H9 (cell line): ENCODE measurements around the gene PID1. TPM values are rescaled to one million over a fixed set of nuclear protein-coding genes. Genes with fewer than 3 reads are reported as not detected.

Experiments used
- DNase-seq: peaks from one replicate; pipeline ENCODE4 v3.0.0-alpha.2; 2017
- H2AFZ ChIP-seq: one replicate; pipeline ENCODE4 v1.6.1; 2013; ENCODE audit warnings: mild to moderate bottlenecking, low read length, control low read depth, moderate library complexity
- H2AK5ac ChIP-seq: 2 replicates; pipeline ENCODE4 v1.6.1; 2013; ENCODE audit warnings: low read length, control low read depth, mixed read lengths; ENCODE audit not compliant: insufficient read length
- H2BK120ac ChIP-seq: one replicate; pipeline ENCODE4 v1.6.1; 2013; ENCODE audit warnings: low read depth, mild to moderate bottlenecking, low read length, control low read depth, inconsistent platforms; ENCODE audit not compliant: poor library complexity, severe bottlenecking
- H2BK12ac ChIP-seq: 2 replicates; pipeline ENCODE4 v1.6.1; 2013; ENCODE audit warnings: low read length, control low read depth, mixed read lengths, low read depth; ENCODE audit not compliant: insufficient read length
- H2BK15ac ChIP-seq: 2 replicates; pipeline ENCODE4 v1.6.1; 2013; ENCODE audit warnings: low read depth, low read length, control low read depth
- H2BK20ac ChIP-seq: one replicate; pipeline ENCODE4 v1.6.1; 2013; ENCODE audit warnings: low read depth, mild to moderate bottlenecking, low read length, control low read depth, inconsistent platforms; ENCODE audit not compliant: poor library complexity, severe bottlenecking
- H2BK5ac ChIP-seq: 2 replicates; pipeline ENCODE4 v1.6.1; 2013; ENCODE audit warnings: low read length, control low read depth, mixed read lengths; ENCODE audit not compliant: insufficient read length
- H3K14ac ChIP-seq: 2 replicates; pipeline ENCODE4 v1.6.1; 2013; ENCODE audit warnings: low read length, control low read depth; ENCODE audit not compliant: insufficient read depth
- H3K18ac ChIP-seq: 2 replicates; pipeline ENCODE4 v1.6.1; 2013; ENCODE audit warnings: low read depth, mild to moderate bottlenecking, mixed read lengths, low read length, control low read depth; ENCODE audit not compliant: insufficient read length
- H3K23ac ChIP-seq: 2 replicates; pipeline ENCODE4 v1.6.1; 2013; ENCODE audit warnings: low read length, control low read depth, mixed read lengths, low read depth; ENCODE audit not compliant: insufficient read length
- H3K23me2 ChIP-seq: 2 replicates; pipeline ENCODE4 v1.6.1; 2013; ENCODE audit warnings: low read depth, mild to moderate bottlenecking, mixed read lengths, low read length, control low read depth; ENCODE audit not compliant: insufficient read length, poor library complexity, severe bottlenecking
- H3K27ac ChIP-seq: 2 replicates; pipeline ENCODE4 v1.5.1; 2013; ENCODE audit warnings: low read length, control low read depth, mixed read lengths, low read depth; ENCODE audit not compliant: insufficient read length
- H3K27me3 ChIP-seq: 2 replicates; pipeline ENCODE4 v1.6.1; 2013; ENCODE audit warnings: low read length, control low read depth, inconsistent platforms; ENCODE audit not compliant: insufficient read depth
- H3K4ac ChIP-seq: 2 replicates; pipeline ENCODE4 v1.6.1; 2013; ENCODE audit warnings: low read depth, mild to moderate bottlenecking, control low read depth, inconsistent platforms, low read length, moderate library complexity
- H3K4me1 ChIP-seq: 2 replicates; pipeline ENCODE4 v1.6.1; 2013; ENCODE audit warnings: low read length, control low read depth, inconsistent platforms; ENCODE audit not compliant: insufficient read depth
- H3K4me2 ChIP-seq: 2 replicates; pipeline ENCODE4 v1.6.1; 2013; ENCODE audit warnings: low read length, control low read depth, mixed read lengths; ENCODE audit not compliant: insufficient read length, insufficient read depth
- H3K56ac ChIP-seq: 2 replicates; pipeline ENCODE4 v1.6.1; 2013; ENCODE audit warnings: low read depth, mild to moderate bottlenecking, mixed read lengths, low read length, control low read depth; ENCODE audit not compliant: insufficient read length
- H3K79me1 ChIP-seq: 2 replicates; pipeline ENCODE4 v1.6.1; 2013; ENCODE audit warnings: low read depth, mild to moderate bottlenecking, moderate library complexity, low read length, control low read depth, inconsistent platforms; ENCODE audit not compliant: insufficient read depth, poor library complexity, severe bottlenecking
- H3K79me2 ChIP-seq: 2 replicates; pipeline ENCODE4 v1.6.1; 2013; ENCODE audit warnings: low read length, control low read depth, inconsistent platforms; ENCODE audit not compliant: insufficient read depth
- H3K9ac ChIP-seq: 2 replicates; pipeline ENCODE4 v1.6.1; 2013; ENCODE audit warnings: low read length, control low read depth, mixed read lengths; ENCODE audit not compliant: insufficient read length; ENCODE audit errors: extremely low read depth
- H3K9me3 ChIP-seq: one replicate; pipeline ENCODE4 v1.6.1; 2013; ENCODE audit warnings: low read depth, low read length, inconsistent platforms; ENCODE audit not compliant: control insufficient read depth
- H3T11ph ChIP-seq: one replicate; pipeline ENCODE4 v1.6.1; 2013; ENCODE audit warnings: mild to moderate bottlenecking, low read length, control low read depth, inconsistent platforms
- H4K20me1 ChIP-seq: one replicate; pipeline ENCODE4 v1.6.1; 2013; ENCODE audit not compliant: control insufficient read depth, insufficient read length, insufficient read depth
- H4K5ac ChIP-seq: 2 replicates; pipeline ENCODE4 v1.6.1; 2013; ENCODE audit warnings: low read depth, mild to moderate bottlenecking, mixed read lengths, low read length, control low read depth; ENCODE audit not compliant: insufficient read length
- H4K8ac ChIP-seq: replicated peaks from 2 replicates; pipeline ENCODE4 v1.6.1; 2013; ENCODE audit warnings: low read length, control low read depth, mixed read lengths, low read depth; ENCODE audit not compliant: insufficient read length
- H4K91ac ChIP-seq: 2 replicates; pipeline ENCODE4 v1.6.1; 2013; ENCODE audit warnings: low read depth, mild to moderate bottlenecking, moderate library complexity, mixed read lengths, low read length, control low read depth; ENCODE audit not compliant: insufficient read length
- H3K27ac Mint-ChIP-seq, 3 experiments: 2 replicates in 2 of 3; 3 replicates in 1 of 3; pipeline ENCODE4 v1.8.0; 2020 to 2021; ENCODE audit warnings: mixed read lengths in 3 of 3, mild to moderate bottlenecking in 1 of 3, moderate library complexity in 1 of 3
- H3K27me3 Mint-ChIP-seq: 2 replicates; pipeline ENCODE4 v1.8.0; 2021; ENCODE audit warnings: low read depth, mild to moderate bottlenecking, moderate library complexity, mixed read lengths
- H3K36me3 Mint-ChIP-seq, 3 experiments: 2 replicates in 2 of 3; 3 replicates in 1 of 3; pipeline ENCODE4 v1.8.0; 2020 to 2021; ENCODE audit warnings: low read depth in 3 of 3, mixed read lengths in 3 of 3; ENCODE audit not compliant: insufficient read depth in 1 of 3
- H3K4me1 Mint-ChIP-seq, 2 experiments: 2 replicates each; pipeline ENCODE4 v1.8.0; 2020; ENCODE audit warnings: mixed read lengths in 2 of 2
- H3K4me3 Mint-ChIP-seq, 2 experiments: 2 replicates in 1 of 2; 3 replicates in 1 of 2; pipeline ENCODE4 v1.8.0; 2020 to 2021; ENCODE audit warnings: mild to moderate bottlenecking in 2 of 2, mixed read lengths in 2 of 2, moderate library complexity in 1 of 2
- H3K9me3 Mint-ChIP-seq, 2 experiments: 2 replicates in 1 of 2; 3 replicates in 1 of 2; pipeline ENCODE4 v1.8.0; 2020; ENCODE audit warnings: mild to moderate bottlenecking in 2 of 2, mixed read lengths in 2 of 2, moderate library complexity in 1 of 2
- CTCF ChIP-seq: fragments of 200-600 bp; sonication (generic); conservative IDR thresholded peaks from 3 replicates; pipeline ENCODE4 v1.8.0; 2021; ENCODE audit warnings: antibody characterized with exemption, mild to moderate bottlenecking
- WGBS: extraction: QIAGEN DNeasy Blood & Tissue Kit; methylation state at CpG from one replicate; pipeline ENCODE4 v1.1.7; 2013; ENCODE audit warnings: missing lambda C conversion rate, low lambda C conversion rate, mixed read lengths; ENCODE audit not compliant: insufficient read length; ENCODE audit errors: extremely low coverage; 5-methylcytosine and 5-hydroxymethylcytosine counted together
- total RNA-seq: library from RNA; stranded (reverse); gene quantifications from 2 replicates; pipeline ENCODE4 v1.2.1, GENCODE V29; 2021

The PID1 gene
- total RNA-seq, 1 experiment from 2014 or later, result 1.4 TPM

GRCh38 chr2:229111744-229112143 lies 159.3 kb downstream of the PID1 start:
- no peak overlapping the region for H2BK120ac ChIP-seq
- H3K4me3 Mint-ChIP-seq, result no peak overlapping the region
- H3K9ac ChIP-seq, result no peak overlapping the region
- H3K9me3 ChIP-seq, result no peaks in the 10 kb centered on the region
- no peak overlapping the region for H2BK5ac ChIP-seq
- no peaks in the 10 kb centered on the region for H3K36me3 Mint-ChIP-seq
- no peak overlapping the region for H2BK20ac ChIP-seq
- no peaks in the 10 kb centered on the region for H3K9me3 Mint-ChIP-seq
- H3K23me2 ChIP-seq, result no peaks in the 10 kb centered on the region
- H3K27me3 ChIP-seq, result no peaks in the 10 kb centered on the region
- H3K27me3 Mint-ChIP-seq, result no peaks in the 10 kb centered on the region
- no peak overlapping the region for H3K14ac ChIP-seq
- WGBS, result no CpG with 5 or more reads among the region's 5 CpGs
- H3K4me1 ChIP-seq, result no peaks in the 10 kb centered on the region
- H2BK12ac ChIP-seq, result no peak overlapping the region
- H3K4me2 ChIP-seq, result no peak overlapping the region
- no peak overlapping the region for H2AK5ac ChIP-seq
- H3K56ac ChIP-seq, result no peak overlapping the region
- DNase-seq, result no peak
- no peak overlapping the region for H3K27ac Mint-ChIP-seq
- no peak overlapping the region for H4K91ac ChIP-seq
- H3K18ac ChIP-seq, result no peak overlapping the region
- no peak overlapping the region for H4K8ac ChIP-seq
- H4K5ac ChIP-seq, result no peak overlapping the region
- no peak overlapping the region for H3K27ac ChIP-seq
- H2BK15ac ChIP-seq, result no peak overlapping the region
- no peak overlapping the region for H2AFZ ChIP-seq
- H3T11ph ChIP-seq, result no peak overlapping the region
- H4K20me1 ChIP-seq, result no peaks in the 10 kb centered on the region
- H3K79me2 ChIP-seq, result no peaks in the 10 kb centered on the region
- no peak for TF ChIP-seq CTCF
- H3K4ac ChIP-seq, result no peak overlapping the region
- no peaks in the 10 kb centered on the region for H3K79me1 ChIP-seq
- no peak overlapping the region for H3K23ac ChIP-seq
- no peaks in the 10 kb centered on the region; a peak in 1 of 4 replicates for H3K4me1 Mint-ChIP-seq
